Tibial nerve (tissue), 4 donors: ENCODE measurements around the gene LPO. TPM values are rescaled to one million over a fixed set of nuclear protein-coding genes. Genes with fewer than 3 reads are reported as not detected.
A peak's percentile ranks its signal among the peaks of the same experiment; 100 is the strongest.

Source experiments
- DNase-seq, 2 donors: peaks; one replicate each; pipeline ENCODE4 v3.0.0-alpha.2; 2019; ENCODE audit warnings: low spot score in 2 of 2
- H3K27ac ChIP-seq, 4 donors: fragments of 200-600 bp; sonication (generic) in 3 of 4; one replicate each; pipeline ENCODE4 v1.5.1; 2017 to 2019; ENCODE audit warnings: mild to moderate bottlenecking in 1 of 4
- H3K27me3 ChIP-seq, 2 donors: fragments of 200-600 bp; sonication (generic) in 1 of 2; one replicate each; pipeline versions ENCODE4 v1.5.1 to v1.6.0; 2017 to 2019
- H3K36me3 ChIP-seq, 3 donors: fragments of 200-600 bp; sonication (generic); one replicate each; pipeline ENCODE4 v1.5.1; 2018 to 2019
- H3K4me1 ChIP-seq, 4 donors: fragments of 200-600 bp; sonication (generic) in 3 of 4; one replicate each; pipeline ENCODE4 v1.5.1; 2017 to 2019
- H3K4me3 ChIP-seq, 4 donors: fragments of 200-600 bp; sonication (generic) in 3 of 4; one replicate each; pipeline ENCODE4 v1.5.1; 2017 to 2019; ENCODE audit warnings: mild to moderate bottlenecking in 1 of 4, moderate library complexity in 1 of 4
- H3K9me3 ChIP-seq, 4 donors: fragments of 200-600 bp; sonication (generic) in 3 of 4; one replicate each; pipeline ENCODE4 v1.5.1; 2017 to 2019
- CTCF ChIP-seq, 5 experiments: fragments of 200-600 bp in 3 of 5; fragments of 450-650 bp in 2 of 5; sonication (generic) in 3 of 5; IDR thresholded peaks; one replicate each; pipeline ENCODE4 v1.5.1; 2016 to 2019; ENCODE audit warnings: antibody characterized with exemption in 5 of 5, mild to moderate bottlenecking in 3 of 5, moderate library complexity in 2 of 5
- EP300 ChIP-seq, 2 donors: sonication (generic); formaldehyde crosslinking; IDR thresholded peaks; one replicate each; pipeline ENCODE4 v1.6.1; 2017; ENCODE audit warnings: antibody characterized with exemption in 2 of 2, mild to moderate bottlenecking in 1 of 2
- POLR2A ChIP-seq, 2 donors: fragments of 450-650 bp; IDR thresholded peaks; one replicate each; pipeline ENCODE4 v1.6.1; 2017; ENCODE audit warnings: antibody characterized with exemption in 2 of 2, mild to moderate bottlenecking in 2 of 2, moderate library complexity in 2 of 2
- WGBS, 2 donors: methylation state at CpG; one replicate each; pipeline ENCODE4 v1.1.5; 2018; 5-methylcytosine and 5-hydroxymethylcytosine counted together
- total RNA-seq, 4 donors: library from RNA; depleted of rRNA; stranded (reverse); fragments of >200 nt; gene quantifications; one replicate each; pipeline ENCODE4 v1.1.0, GENCODE V29; 2016

LPO gene
- total RNA-seq: not detected

- Histone ChIP-seq H3K36me3 (no peaks in the 10 kb centered on the region), H3K4me3 (no peak within 1 kb of the TSS), H3K27me3 (peaks cover 0 to 80% of the 10 kb centered on the region in 2 donors), H3K27ac (no peak within 1 kb of the TSS), H3K4me1 (no peaks in the 10 kb centered on the region), H3K9me3 (no peaks in the 10 kb centered on the region)
- no peak for TF ChIP-seq CTCF (IDR thresholded peaks at IDR 0.05)
- TF ChIP-seq POLR2A (IDR thresholded peaks at IDR 0.05): no peak
- TF ChIP-seq EP300 (IDR thresholded peaks at IDR 0.05): no peak
- no peak for DNase-seq
- WGBS, 2 donors: 70% methylated on average over 5 of the region's 5 CpGs
Measured at GRCh38 chr17:58238147-58238634, at the start of gene LPO. Gene LPO (plus strand): TSS chr17:58238584. CDS start chr17:58242980, 4,396 bp downstream.

GRCh38 chr17:58189436-58190146, 48.8 kb upstream of the LPO start:
- Histone ChIP-seq H3K27ac (no peak overlapping the region), H3K4me3 (no peak overlapping the region), H3K9me3 (no peaks in the 10 kb centered on the region), H3K4me1 (no peaks in the 10 kb centered on the region), H3K27me3 (peaks cover 0 to 16% of the 10 kb centered on the region in 2 donors), H3K36me3 (no peaks in the 10 kb centered on the region)
- WGBS, 2 donors: 66% methylated on average over 11 of the region's 11 CpGs
- DNase-seq: peak in 1 of 2 donors; percentile 12
- TF ChIP-seq EP300 (IDR thresholded peaks at IDR 0.05): no peak
- no peak for TF ChIP-seq POLR2A (IDR thresholded peaks at IDR 0.05)
- TF ChIP-seq CTCF (IDR thresholded peaks at IDR 0.05): no peak

GRCh38 chr17:58191241-58191896, 47.0 kb upstream of the LPO start:
- no peak for DNase-seq
- TF ChIP-seq EP300 (IDR thresholded peaks at IDR 0.05): no peak
- no peak for TF ChIP-seq POLR2A (IDR thresholded peaks at IDR 0.05)
- no peak for TF ChIP-seq CTCF (IDR thresholded peaks at IDR 0.05)

GRCh38 chr17:58192612-58193011, 45.8 kb upstream of the LPO start, which contains the start of gene EPX:
Gene EPX (plus strand): TSS chr17:58192726. CDS start chr17:58192847, 121 bp downstream.
- 20 to 24% methylated on average over 6 of the region's 6 CpGs for WGBS, 2 donors
- TF ChIP-seq EP300 (IDR thresholded peaks at IDR 0.05) (no peak), POLR2A (IDR thresholded peaks at IDR 0.05) (no peak), CTCF (IDR thresholded peaks at IDR 0.05) (no peak)
- no peak within 1 kb of the TSS for H3K27ac ChIP-seq
- H3K4me3 ChIP-seq: no peak within 1 kb of the TSS
- no peaks in the 10 kb centered on the region for H3K4me1 ChIP-seq
- no peaks in the 10 kb centered on the region for H3K36me3 ChIP-seq
- DNase-seq: no peak
- H3K9me3 ChIP-seq: no peaks in the 10 kb centered on the region
- H3K27me3 ChIP-seq: peaks cover 0 to 19% of the 10 kb centered on the region in 2 donors

More at GRCh38 chr17:58191241-58191896, 47.0 kb upstream of the LPO start:
- H3K27me3 ChIP-seq: peaks cover 0 to 16% of the 10 kb centered on the region in 2 donors
- no peaks in the 10 kb centered on the region for H3K9me3 ChIP-seq
- no peak overlapping the region for H3K27ac ChIP-seq
- H3K4me3 ChIP-seq: no peak overlapping the region
- 41 to 43% methylated on average over 14 of the region's 14 CpGs for WGBS, 2 donors
- H3K4me1 ChIP-seq: no peaks in the 10 kb centered on the region
- H3K36me3 ChIP-seq: no peaks in the 10 kb centered on the region
